ENCODE data around the gene IL17REL. TPM values are rescaled to one million over a fixed set of nuclear protein-coding genes. Genes with fewer than 3 reads are reported as not detected.

IL17REL gene
- total and polyA plus RNA-seq, 10 of the 15 experiments (the other 5 are each of a cell fraction or from before 2014, with no cell fraction given), result 0.03 TPM; not detected in 9

DNA sequence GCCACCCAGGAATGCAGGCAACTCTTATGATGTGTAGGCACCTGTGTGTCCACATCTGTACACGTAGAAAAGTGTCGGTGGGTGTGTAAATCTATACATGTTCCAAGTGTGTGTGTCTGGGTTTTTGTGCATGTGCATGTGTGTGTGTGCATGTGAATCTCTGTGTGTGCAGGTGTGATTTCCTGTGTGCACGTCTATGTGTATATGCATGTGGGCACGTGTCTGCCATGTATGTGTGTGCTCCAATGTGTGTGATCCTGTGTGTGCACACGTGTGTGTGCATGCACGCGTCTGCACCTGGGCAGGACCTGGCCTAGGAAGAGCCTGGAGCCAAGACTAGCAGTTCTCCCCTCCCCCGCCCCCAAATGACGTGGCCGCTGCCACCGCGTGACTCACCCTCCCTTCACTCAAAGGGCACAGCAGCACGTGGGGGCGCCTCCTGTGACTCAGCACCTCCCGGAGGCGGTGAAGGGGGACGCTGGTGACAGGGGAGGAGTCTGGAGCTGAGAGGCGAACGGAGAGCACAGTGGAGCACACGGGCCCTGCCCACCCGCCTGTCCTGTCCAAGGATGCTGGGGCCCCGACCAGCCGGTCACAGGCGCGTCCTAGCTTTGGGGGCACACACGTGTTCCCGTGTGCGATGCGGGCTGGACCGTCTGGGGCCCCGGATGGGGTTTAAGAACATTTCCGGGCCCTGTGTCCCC, 41.9 kb downstream of the IL17REL start (continued):
- peak in 1 of 2 experiments; percentile 56; a peak in 1 of 3 replicates for TF ChIP-seq EGR1 (IDR thresholded peaks at IDR 0.05; ENCODE audit: borderline replicate concordance in 1 of 2, low read depth in 2 of 2, low read length in 2 of 2)
- no peak for TF ChIP-seq ZZZ3 (IDR thresholded peaks at IDR 0.05; ENCODE audit: control insufficient read depth, insufficient read length, low read depth)
- TF ChIP-seq, protein P1, sequence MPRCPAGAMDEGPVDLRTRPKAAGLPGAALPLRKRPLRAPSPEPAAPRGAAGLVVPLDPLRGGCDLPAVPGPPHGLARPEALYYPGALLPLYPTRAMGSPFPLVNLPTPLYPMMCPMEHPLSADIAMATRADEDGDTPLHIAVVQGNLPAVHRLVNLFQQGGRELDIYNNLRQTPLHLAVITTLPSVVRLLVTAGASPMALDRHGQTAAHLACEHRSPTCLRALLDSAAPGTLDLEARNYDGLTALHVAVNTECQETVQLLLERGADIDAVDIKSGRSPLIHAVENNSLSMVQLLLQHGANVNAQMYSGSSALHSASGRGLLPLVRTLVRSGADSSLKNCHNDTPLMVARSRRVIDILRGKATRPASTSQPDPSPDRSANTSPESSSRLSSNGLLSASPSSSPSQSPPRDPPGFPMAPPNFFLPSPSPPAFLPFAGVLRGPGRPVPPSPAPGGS (IDR thresholded peaks at IDR 0.05; ENCODE audit: borderline replicate concordance, insufficient read depth, low read depth, low read length, poor library complexity, severe bottlenecking), result no peak
- TF ChIP-seq MEF2B (IDR thresholded peaks at IDR 0.05; ENCODE audit: partially characterized antibody, poor library complexity, severe bottlenecking), result peak; percentile 75
- 0 out of 2 replicates have a peak, but pooled peaks have one; percentile 24 for TF ChIP-seq RFX5 (IDR thresholded peaks at IDR 0.05; ENCODE audit: low read depth, low read length)
- no peak for TF ChIP-seq FOXM1 (IDR thresholded peaks at IDR 0.05; ENCODE audit: low read depth, low read length)
- peak; percentile 97 for TF ChIP-seq MYC (IDR thresholded peaks at IDR 0.05; ENCODE audit: insufficient read depth, insufficient read length, insufficient replicate concordance, low read length, severe bottlenecking)
- TF ChIP-seq, protein P2, sequence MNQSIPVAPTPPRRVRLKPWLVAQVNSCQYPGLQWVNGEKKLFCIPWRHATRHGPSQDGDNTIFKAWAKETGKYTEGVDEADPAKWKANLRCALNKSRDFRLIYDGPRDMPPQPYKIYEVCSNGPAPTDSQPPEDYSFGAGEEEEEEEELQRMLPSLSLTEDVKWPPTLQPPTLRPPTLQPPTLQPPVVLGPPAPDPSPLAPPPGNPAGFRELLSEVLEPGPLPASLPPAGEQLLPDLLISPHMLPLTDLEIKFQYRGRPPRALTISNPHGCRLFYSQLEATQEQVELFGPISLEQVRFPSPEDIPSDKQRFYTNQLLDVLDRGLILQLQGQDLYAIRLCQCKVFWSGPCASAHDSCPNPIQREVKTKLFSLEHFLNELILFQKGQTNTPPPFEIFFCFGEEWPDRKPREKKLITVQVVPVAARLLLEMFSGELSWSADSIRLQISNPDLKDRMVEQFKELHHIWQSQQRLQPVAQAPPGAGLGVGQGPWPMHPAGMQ (IDR thresholded peaks at IDR 0.05; ENCODE audit: borderline replicate concordance), result no peak
- TF ChIP-seq TCF7 (IDR thresholded peaks at IDR 0.05; ENCODE audit: borderline replicate concordance), result no peak
- TF ChIP-seq NFIC (IDR thresholded peaks at IDR 0.05; ENCODE audit: low read depth, low read length), result no peak
- 0 out of 2 replicates have a peak, but pooled peaks have one; percentile 27 for TF ChIP-seq IRF4 (IDR thresholded peaks at IDR 0.05; ENCODE audit: low read depth, low read length)
- TF ChIP-seq SP1 (IDR thresholded peaks at IDR 0.05; ENCODE audit: low read depth, low read length), result peak; percentile 64
- peak; percentile 99 for TF ChIP-seq BHLHE40 (IDR thresholded peaks at IDR 0.05; ENCODE audit: borderline replicate concordance in 1 of 2, low read depth in 2 of 2, low read length in 1 of 2)
- TF ChIP-seq CHD1 (IDR thresholded peaks at IDR 0.05; ENCODE audit: low read depth, low read length), result peak; percentile 80; the same call in 1 of the 2 replicates
- TF ChIP-seq HDGF (IDR thresholded peaks at IDR 0.05), result peak; percentile 90
- TF ChIP-seq KDM1A (IDR thresholded peaks at IDR 0.05; ENCODE audit: borderline replicate concordance), result no peak
- peak; percentile 33; the same call in 1 of the 2 replicates for TF ChIP-seq BCL11A (IDR thresholded peaks at IDR 0.05; ENCODE audit: low read depth, low read length)
- no peak for TF ChIP-seq ZSCAN29 (IDR thresholded peaks at IDR 0.05)
- no peak for TF ChIP-seq RB1 (IDR thresholded peaks at IDR 0.05; ENCODE audit: borderline replicate concordance)
- no peak for TF ChIP-seq SIX5 (IDR thresholded peaks at IDR 0.05; ENCODE audit: low read depth, low read length, severe bottlenecking)
- no peak for TF ChIP-seq RAD21 (IDR thresholded peaks at IDR 0.05; ENCODE audit: insufficient read depth, low read depth, low read length)
- TF ChIP-seq, protein P3, sequence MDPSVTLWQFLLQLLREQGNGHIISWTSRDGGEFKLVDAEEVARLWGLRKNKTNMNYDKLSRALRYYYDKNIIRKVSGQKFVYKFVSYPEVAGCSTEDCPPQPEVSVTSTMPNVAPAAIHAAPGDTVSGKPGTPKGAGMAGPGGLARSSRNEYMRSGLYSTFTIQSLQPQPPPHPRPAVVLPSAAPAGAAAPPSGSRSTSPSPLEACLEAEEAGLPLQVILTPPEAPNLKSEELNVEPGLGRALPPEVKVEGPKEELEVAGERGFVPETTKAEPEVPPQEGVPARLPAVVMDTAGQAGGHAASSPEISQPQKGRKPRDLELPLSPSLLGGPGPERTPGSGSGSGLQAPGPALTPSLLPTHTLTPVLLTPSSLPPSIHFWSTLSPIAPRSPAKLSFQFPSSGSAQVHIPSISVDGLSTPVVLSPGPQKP (IDR thresholded peaks at IDR 0.05; ENCODE audit: low read depth, low read length), result peak; percentile 16; the same call in 1 of the 2 replicates
- no peak for TF ChIP-seq NR2C2 (IDR thresholded peaks at IDR 0.05; ENCODE audit: borderline replicate concordance, control insufficient read depth, insufficient read length, low read depth)
- TF ChIP-seq CHD2 (IDR thresholded peaks at IDR 0.05; ENCODE audit: borderline replicate concordance, low read depth, low read length), result peak; percentile 95
- TF ChIP-seq, protein P4, sequence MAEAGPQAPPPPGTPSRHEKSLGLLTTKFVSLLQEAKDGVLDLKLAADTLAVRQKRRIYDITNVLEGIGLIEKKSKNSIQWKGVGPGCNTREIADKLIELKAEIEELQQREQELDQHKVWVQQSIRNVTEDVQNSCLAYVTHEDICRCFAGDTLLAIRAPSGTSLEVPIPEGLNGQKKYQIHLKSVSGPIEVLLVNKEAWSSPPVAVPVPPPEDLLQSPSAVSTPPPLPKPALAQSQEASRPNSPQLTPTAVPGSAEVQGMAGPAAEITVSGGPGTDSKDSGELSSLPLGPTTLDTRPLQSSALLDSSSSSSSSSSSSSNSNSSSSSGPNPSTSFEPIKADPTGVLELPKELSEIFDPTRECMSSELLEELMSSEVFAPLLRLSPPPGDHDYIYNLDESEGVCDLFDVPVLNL (IDR thresholded peaks at IDR 0.05; ENCODE audit: low read depth, low read length), result no peak
- TF ChIP-seq SUPT20H (IDR thresholded peaks at IDR 0.05; ENCODE audit: borderline replicate concordance, control insufficient read depth, low read depth, low read length), result no peak
